Measurements from ENCODE around the gene NUCB1.
A peak's percentile ranks its signal among the peaks of the same experiment; 100 is the strongest.

The NUCB1 gene

DNA sequence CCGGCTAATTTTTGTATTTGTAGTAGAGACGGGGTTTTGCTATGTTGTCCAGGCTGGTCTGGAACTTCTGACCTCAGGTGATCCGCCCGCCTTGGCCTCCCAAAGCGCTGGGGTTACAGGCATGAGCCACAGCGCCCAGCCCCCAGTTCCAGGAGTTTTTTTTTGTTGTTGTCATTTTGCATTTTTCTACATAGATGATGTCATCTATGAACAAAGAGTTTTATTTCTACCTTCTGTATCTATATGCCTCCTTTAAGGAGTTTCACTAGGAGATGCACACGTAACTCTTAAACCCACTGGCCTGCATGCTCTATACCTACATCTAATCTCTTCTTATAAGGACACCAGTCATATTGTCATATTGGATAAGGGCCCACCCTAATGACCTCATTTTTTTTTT lies 38.1 kb downstream of the NUCB1 start:
- DNase-seq, result no peak

DNA sequence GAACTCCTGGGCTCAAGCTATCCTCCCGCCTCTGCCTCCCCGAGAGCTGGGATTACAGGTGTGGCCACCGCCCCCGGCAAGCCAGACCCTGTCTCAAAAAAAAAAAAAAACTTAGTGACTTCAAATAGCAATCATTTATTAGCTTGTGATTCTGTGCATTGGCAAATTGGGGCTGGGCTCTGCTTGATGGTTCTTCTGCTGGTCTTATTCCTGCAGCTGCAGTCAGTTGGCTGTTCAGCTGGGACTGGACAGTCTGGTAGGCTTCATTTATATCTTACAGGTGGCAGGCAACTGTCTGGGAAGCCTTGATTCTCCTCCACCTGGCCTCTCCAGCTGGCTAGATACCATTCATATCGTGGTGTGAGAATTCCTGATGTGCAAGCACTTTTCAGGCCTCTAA lies 40.8 kb downstream of the NUCB1 start:
- no peak for DNase-seq

DNA sequence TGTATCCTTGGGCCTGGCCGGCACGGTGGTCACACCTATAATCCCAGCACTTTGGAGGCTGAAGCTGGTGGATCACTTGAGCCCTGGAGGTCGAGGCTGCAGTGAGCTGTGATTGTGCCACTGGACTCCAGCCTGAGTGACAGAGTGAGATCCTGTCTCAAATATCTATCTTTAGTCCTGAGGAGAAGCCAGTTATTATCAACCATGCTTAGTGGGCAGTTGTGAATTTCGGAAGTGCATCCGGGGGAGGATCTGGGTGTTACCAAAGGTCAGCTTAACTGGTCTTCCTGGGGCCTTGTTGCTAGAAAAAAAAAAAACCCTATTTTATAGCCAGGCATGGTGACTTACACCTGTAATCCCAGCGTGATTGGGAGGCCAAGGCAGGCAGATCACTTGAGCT lies 43.0 kb downstream of the NUCB1 start:
- DNase-seq, result no peak

DNA sequence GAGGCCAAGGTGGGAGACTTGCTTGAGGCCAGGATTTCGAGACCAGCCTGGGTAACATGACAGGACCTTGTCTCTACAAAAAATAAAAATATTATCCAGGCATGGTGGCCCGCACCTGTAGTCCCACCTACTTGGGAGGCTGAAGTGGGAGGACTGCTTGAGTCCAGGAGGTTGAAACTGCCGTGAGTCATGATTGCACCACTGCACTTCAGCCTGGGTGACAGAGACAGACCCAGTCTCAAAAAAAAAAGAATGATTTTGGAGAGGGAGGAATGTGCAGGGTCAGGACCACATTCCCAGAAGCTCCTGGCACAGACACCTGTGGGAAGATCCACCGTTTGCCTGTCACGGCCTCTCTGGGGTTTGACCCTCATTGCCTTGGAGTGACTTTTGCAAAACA lies 45.3 kb downstream of the NUCB1 start:
- DNase-seq, result no peak

DNA sequence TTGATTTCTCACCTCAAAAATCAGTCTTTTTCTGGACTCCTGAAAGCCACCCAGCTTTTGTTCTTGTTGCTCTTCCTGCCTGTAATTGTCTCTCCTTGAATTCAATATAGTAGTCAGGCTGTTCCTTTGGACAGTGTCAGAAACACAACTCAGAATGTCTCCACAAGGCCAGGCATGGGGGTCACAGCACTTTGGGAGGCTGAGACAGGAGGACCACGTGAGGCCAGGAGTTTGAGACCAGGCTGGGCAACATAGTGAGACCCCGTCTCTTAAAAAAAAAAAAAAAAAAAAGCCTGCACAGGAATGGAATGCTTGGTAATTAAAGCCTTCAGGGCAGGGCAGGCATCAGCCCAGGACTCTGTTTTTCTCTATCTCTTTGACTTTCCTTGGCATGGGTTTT lies 45.7 kb downstream of the NUCB1 start:
- DNase-seq, result no peak

DNA sequence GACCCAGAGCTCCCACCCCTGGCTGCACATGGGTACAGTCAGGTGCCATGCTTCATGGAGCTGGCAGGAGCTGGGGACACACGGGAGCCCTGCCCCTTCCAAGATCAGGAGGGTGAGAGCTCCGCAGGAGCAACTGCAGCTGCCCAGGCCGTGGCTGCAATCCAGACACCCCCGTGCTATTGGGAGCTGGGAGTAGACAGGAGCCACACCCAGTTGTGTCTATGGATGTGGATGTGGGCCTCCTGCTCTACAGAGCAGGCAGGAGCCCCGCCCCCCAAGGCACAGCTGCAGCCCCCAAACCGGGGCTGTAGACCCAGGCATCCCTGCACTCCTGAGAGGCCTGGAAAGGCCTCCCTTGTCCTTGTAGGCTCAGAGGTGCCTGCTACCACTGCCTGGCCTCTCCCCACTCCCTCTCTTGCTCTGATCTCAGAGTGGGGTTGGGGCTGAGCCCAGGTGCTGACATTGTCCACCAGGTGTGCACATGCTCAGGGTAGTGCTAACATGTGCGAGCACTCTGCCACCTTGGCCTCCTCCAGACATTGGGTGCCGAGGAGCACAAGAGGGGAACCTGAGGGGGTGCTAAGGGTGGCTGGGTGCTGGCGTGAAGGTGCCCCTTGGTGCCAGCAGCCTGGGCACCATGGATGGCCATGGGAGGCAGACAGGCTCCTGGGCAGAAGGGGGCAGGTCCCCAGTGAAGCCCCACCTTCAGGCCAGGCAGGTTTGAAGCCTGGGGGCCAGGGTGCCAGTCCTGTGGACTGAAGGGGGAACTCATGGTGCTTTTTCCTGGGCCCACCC lies 46.5 kb downstream of the NUCB1 start:
- DNase-seq, result no peak

DNA sequence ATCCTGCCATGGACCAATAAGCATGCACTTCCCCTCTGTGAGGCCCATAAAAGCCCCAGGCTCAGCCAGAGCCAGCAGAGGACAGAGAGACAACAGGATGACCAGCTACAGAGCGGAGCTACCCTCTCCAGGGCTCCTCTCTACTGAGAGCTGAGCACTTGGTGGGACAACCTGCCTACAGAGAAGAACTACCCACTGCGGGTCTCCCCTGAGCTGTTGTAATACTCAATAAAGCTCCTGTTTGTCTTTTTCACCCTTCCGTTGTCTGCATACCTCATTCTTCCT lies 47.1 kb downstream of the NUCB1 start:
- DNase-seq, result no peak

DNA sequence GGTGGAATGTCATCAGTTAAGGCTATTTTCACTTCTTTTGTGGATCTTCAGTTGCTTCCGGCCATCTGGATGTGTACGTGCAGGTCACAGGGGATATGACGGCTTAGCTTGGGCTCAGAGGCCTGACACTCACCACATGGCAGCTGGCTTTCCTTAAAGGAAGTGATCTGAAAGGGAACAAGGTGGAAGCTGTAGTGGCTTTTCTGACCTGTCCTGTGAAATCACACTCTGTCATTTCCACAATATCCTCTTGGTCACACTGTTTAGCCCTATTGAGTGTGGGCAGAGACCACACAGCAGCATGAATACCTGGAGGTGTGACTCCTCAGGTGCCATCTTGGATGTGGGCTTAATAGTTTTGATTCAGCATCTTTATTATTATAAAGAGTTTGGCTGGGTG lies 50.0 kb downstream of the NUCB1 start:
- no peak for DNase-seq

DNA sequence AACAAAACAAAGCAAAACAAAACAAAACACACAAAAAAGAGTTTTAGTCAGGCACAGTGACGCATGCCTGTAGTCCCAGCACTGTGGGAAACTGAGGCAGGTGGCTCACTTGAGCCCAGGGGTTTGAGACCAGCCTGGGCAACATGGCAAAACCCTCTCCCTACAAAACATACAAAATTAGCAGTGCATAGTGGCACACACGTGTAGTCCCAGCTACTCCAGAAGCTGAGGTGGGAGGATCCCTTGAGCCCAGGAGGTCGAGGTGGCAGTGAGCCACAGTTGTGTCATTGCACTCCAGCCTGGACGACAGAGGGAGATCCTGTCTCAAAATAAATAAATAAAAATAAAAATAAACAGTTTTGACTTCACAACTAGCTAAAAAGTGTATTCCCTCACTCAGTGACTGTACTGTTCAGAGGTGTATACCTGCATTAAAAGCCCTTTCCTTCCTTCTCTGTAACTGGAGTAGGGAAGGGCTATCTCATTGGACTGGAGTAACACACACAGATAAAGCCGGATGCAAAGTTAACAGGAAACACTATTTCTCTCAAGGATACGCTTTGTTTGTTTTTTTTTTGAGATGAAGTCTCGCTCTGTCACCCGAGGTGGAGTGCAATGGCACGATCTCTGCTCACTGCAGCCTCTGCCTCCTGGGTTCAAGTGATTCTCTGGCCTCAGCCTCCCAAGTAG lies 50.9 kb downstream of the NUCB1 start:
- DNase-seq, result no peak

DNA sequence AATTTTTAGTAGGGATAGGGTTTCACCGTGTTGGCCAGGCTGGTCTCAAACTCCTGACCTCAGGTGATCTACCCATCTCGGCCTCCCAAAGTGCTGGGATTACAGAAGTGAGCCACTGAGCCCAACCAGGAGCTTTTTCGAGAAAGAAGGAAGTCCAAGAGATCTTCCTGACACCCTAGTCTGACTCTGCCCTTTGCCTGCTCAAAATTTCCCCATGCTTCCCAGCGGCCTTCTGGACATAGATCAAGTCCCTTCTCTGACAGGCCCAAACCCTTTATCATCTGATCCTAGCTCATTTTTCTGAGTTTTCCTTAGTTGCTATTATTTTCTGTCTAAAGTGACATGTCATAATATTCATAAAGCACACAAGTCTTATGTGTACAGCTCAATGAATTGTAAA lies 53.0 kb downstream of the NUCB1 start:
- no peak for DNase-seq

DNA sequence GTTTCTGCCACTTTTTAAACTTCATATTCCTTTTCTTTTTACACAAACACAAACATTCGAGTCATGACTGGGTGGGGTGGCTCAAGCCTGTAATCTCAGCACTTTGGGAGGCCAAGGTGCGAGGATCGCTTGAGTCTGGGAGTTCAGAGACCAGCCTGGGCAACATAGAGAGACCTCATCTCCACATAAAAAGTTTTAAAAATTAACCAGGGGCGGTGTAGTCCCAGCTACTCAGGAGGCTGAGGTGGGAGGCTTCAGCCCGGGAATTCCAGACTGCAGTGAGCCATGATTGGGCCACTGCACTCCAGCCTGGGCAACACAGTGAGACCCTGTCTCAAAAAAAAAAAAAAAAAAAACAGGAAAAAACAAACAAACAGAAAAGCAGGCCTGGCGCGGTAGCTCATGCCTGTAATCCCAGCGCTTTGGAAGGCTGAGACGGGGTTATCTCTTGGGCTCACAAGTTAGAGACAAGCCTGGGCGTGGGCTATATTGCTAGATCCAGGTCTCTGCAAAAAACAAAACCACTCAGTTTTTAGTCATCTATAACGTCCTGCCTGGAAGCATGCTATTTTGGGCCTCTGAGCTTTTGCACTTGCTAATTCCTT lies 54.0 kb downstream of the NUCB1 start:
- no peak for DNase-seq

DNA sequence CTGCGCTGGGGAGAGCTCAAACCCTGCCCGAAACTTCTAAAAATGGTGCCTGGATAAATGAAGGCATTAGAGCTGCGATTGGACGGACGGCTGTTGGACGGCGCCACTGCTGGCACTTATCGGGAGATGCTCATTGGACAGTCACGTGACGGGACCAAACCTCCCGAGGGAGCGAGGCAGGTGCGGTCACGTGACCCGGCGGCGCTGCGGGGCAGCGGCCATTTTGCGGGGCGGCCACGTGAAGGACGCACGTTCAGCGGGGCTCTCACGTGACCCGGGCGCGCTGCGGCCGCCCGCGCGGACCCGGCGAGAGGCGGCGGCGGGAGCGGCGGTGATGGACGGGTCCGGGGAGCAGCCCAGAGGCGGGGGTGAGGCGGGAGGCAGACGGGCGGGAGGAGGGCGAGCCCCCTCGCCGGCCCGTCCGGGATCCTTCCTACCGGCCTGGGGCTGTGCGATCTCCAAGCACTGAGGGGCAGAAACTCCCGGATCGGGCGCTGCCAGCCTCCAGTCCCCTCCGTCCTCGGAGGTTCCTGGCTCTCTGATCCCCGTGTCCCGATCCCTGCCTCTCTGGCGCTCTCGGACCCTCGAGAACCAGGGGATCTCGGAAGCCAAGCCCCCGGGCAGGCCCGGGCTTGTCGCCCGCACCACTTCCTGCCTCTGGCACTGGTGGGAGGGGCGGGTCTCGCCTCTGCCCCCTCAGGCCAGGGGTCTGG lies 54.6 kb downstream of the NUCB1 start, which contains the start of gene BAX:
Gene BAX, plus strand, starts transcription at position 281 of the 713 bp plus-strand sequence. Its CDS starts 54 bp downstream, at position 335.
- DNase-seq, result peak; percentile 98 to 100

DNA sequence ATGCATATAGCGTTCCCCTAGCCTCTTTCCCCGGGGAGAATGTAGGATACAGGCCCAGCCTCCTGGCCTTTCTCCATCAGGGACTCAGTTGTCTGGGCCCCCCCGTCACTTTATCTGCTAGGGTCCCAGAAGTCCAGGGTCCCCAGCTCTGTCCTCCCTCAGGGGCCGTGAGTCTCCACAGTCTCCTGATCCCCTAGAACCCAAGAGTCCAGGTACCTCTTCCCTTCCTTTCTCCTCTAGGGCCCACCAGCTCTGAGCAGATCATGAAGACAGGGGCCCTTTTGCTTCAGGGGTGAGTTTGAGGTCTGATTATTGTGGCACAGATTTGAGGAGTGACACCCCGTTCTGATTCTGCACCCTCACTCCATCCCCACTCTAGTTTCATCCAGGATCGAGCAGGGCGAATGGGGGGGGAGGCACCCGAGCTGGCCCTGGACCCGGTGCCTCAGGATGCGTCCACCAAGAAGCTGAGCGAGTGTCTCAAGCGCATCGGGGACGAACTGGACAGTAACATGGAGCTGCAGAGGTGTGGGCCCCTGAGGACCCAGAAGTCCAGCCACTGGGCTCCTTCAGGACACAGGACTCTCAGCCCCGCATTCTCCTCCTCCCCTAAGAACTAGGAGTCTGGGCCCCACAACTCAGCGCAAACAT lies 55.3 kb downstream of the NUCB1 start:
- DNase-seq, result no peak

DNA sequence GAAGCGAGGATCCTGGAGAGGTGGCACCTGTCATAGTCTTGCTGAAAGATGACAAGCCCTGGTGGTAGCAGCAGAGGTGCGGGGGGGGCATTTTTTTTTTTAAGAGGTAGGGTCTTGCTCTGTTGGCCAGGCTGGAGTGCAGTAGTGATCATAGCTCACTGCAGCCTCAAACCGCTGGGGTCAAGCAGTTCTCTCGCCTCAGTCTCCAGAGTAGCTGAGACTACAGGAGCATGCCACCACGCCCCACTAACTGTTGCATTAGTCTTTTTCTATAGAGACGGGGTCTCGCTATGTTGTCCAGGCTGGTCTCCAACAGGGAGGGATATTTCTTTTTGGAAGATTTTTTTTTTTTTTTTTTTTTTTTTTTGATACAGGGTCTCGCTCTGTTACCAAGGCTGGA lies 57.9 kb downstream of the NUCB1 start:
- no peak for DNase-seq

DNA sequence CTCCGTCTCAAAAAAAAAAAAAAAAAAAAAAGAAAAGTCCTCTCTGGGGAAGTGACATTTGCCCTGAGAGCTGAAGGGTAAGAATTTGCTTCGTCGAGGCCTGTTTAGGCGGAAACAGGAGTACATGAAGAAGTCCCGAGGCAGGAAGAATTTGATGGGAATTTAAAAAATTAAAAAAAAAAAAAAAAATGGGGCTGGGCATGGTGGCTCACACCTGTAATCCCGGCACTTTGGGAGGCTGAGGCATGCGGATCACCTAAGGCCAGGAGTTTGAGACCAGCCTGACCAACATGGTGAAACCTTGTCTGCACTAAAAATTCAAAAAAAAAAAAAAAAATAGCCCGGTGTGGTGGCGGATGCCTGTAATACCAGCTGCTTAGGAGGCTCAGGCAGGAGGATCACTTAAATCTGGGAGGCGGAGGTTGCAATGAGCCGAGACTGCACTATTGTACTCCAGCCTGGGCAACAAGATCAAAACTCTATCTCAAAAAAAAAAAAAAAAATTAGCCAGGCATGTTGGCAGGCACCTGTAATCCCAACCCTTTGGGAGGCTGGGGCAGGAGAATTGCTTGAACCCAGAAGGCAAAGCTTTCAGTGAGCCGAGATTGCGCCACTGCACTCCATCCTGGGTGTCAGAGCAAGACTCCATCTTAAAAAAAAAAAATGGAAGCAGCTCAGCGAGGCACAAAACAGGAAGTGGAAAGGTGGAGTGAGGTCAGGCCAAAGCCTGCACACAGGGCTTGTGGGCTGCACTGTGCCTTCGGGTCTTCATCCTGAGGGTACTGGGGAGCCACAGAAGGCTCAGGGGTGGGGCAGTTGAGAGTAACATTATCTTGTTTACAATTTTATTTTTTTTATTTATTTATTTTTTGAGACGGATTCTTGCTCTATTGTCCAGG lies 59.5 kb downstream of the NUCB1 start:
- no peak for DNase-seq

DNA sequence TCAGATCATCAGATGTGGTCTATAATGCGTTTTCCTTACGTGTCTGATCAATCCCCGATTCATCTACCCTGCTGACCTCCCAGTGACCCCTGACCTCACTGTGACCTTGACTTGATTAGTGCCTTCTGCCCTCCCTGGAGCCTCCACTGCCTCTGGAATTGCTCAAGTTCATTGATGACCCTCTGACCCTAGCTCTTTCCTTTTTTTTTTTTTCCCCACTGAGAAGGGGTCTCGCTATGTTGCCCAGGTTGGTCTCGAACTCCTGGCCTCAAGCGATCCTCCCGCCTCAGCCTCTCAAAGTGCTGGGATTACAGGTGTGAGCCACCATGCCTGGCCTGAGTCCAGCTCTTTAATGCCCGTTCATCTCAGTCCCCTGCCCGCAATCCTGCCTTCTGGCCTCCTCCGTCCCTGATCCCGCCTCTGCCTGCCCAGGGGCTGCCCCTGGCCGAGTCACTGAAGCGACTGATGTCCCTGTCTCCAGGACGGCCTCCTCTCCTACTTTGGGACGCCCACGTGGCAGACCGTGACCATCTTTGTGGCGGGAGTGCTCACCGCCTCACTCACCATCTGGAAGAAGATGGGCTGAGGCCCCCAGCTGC lies 61.0 kb downstream of the NUCB1 start:
- no peak for DNase-seq

DNA sequence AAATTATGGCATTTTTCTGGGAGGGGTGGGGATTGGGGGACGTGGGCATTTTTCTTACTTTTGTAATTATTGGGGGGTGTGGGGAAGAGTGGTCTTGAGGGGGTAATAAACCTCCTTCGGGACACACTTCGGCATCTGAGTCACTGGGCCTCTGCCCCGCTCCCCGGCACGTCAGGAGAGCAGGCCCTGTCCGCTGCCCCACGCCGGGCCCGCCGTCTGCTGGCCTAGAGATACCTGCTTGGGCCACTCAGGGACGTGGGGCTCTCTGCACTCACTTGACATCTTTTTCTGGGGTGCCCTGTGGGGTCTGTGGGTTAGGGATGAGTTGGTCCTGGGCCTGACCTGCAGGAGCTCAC lies 61.5 kb downstream of the NUCB1 start:
- DNase-seq, result no peak

DNA sequence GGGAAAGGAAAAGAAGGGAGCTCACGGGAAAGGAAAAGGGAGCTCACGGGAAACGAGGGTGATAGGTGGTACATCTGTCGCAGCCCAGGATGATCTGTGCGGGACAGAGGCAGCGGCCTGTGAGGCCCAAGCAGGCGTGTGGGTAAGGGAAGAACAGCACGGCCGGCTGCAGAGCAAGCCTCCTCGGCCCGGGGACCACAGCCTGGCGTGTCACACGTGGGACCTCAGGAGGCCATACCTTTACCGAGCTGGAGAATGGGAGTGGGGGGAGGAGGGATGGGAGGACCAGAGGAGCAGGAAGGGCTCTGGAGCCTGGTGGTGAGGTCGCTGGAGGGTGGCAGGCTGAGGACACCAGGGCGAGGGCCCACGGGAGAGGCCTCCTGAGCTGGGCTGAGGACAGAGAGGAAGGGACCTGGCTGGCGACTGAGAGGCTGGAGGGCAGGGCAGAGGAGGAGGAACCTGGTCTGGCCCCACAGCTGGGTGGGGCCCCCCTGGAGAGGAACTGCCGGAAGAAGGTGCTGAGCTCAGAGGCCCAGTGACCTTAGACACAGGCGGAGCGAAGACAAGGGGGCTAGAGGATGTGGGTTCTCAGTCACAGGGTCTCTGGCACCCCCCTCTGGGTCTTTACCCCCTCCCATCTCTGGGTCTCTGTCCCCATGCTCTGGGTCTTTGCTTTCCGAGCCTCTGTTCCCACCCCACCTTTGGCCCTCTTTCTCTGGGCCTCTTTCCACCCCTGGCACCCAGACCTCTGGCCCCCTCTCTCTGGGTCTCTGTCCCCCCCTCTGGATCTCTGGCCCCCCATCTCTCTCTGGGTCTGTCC lies 62.1 kb downstream of the NUCB1 start:
- DNase-seq, result no peak

DNA sequence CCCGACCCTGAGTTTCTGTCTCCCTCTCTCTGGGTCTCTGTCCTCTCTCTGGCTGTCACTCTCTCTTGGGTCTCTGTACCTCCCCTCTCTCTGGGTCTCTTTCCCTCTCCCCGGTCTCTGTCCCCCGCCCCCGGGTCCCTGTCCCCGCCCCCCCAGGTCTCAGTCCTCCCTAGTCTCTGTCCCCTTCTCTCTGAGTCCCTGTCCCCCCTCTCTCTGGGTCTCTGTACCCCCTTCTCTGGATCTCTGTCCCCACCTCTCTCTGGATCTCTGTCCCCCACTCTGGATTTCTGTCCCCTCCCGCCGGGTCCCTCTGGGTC lies 62.7 kb downstream of the NUCB1 start:
- no peak for DNase-seq

DNA sequence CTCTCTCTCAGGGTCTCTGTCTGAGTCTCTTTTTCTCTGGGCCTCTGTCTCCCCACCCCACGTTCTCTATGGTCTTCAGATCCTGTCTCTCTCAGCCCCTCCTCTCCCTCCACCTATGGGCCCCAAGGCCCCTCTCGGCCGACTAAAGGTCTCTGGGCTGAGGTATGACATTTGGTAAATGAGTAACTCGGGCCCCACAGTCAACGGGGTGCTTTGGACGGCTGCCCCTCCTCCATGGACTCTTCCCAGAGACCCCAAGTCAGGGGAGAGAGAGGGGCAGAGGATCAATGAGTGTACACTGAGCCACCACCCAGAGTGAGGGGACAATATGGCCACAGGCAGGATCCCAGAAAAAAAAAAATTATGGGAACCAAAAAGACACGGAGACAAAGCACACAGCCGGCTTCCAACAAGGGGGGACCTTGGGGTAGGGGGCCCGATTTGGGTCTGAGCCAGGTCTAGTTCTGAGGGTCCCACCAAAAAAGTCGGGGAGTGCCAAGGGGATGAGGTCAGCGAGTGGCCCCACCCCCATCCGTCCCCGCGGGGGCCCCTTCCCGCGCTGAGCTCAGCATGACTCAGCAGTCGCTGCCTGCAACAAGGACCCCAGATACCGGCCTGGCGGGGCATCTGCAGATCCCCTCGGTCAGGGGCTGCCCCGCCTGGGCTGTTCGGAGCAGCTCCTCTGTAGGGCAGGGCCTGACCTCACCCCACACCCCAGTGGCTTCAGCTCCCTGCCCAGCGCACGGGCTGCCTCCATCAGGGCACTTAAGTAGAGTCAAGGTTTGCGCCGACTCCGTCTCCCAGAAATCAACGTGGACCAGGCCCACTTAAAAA lies 63.5 kb downstream of the NUCB1 start:
- no peak for DNase-seq
